ENCODE measurements around the gene PRDM5.
"Not testable (repeated sequence)": the region's sequence is repeated elsewhere in the genome, so short reads cannot be mapped to it uniquely, and the experiment has no call there.

PRDM5 gene

DNA sequence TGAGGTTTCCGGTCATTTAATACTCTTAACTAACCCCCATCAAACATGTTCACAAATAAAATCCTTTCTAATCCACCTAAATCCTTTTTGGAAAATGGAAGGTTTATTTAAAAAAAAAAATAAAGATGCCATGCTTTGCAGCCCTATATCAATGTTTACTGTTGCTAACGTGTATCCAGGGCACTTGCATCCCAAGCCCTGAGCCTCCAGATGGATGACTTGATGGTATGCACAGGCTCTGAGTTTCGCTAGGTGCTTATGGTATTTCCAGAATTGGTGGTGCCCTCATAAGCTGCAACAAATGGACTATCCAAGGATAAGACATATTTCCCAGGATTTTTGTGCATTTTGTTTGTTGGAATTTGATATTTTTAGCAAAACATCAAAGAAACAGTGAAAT is 257.7 kb downstream of the PRDM5 start:
- no peak for DNase-seq (ENCODE audit: low read depth in 2 of 2, low spot score in 1 of 2)

DNA sequence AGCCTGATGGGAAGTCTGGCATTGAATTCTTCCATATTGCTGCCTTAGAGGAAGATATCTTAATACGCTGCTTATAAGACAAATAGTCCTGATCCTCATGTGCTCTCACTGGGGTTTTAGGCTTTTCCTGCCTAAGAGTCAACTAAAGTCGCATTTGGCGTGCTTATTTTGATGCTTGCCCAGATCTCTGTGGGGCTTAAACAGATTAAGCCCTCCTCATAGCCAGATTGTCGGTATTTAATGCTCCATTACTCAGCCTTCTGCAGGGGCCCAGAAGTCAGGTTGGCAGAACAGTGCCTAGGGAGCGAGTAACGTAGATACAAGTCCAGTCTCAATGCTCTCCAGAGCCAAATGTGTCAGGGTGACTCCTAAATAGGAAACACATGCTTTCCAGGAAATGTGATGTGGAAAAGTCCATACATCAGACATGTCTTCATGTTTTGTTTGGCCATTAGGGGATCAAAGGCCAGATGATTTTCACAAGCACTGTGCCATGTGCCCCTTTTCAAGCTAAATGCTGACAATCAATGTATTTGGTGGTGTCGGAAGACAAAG is 262.8 kb downstream of the PRDM5 start:
- DNase-seq (ENCODE audit: low read depth in 2 of 2, low spot score in 1 of 2) = no peak

DNA sequence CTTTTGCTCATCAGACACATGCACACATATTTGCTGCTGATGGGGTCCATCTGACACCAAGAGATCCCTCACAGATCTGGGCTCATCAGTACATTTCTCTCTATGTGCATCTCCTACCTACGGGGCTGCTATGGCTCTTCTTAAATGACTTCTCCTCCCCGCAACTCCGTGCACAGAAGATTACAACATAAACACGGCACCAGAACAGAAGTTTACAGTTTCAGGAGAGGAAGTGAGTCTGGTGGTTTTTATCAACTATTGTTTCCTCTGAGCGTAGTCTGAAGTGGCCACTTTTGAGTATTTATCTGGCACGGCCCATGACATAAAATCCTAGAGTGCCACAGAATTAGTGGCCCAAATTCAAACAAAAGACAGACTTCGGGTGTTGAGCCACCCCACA is 263.8 kb downstream of the PRDM5 start:
- DNase-seq (ENCODE audit: low read depth in 2 of 2, low spot score in 1 of 2) = no peak

DNA sequence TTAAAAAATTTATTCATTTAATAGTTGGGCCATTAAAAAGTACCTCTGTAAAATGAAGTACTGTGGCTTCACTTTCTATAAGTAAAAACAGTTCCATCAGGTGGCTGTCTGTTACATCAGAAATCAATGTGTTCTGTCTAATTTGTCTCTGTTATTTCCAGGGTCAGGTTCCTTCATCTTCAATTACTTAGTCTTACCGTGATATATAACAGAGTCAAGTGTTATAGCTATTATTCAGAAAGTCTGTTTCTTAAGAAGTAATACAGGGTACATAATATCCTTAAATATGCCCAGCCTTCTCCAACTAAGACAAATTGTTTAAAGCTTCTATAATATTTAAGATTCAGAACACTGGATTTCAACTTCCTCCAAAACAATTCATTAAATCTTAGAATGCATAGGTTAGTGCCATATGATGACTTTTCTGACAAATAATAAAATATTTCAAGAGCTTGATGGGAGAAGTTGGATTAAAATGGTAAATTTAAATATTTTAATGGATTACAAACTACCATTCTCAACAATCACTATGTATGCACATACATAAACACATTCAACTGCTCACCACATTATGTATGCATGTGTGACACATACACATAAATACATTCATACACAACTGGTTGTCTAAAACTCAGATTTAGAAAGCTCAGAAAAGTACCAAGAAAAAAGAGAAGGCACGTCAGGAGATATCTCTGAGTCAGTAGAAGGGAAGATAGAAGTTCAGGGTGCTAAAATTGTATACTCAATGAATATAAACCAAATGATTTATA is 268.5 kb downstream of the PRDM5 start:
- no peak for DNase-seq (ENCODE audit: low read depth in 2 of 2, low spot score in 1 of 2)

DNA sequence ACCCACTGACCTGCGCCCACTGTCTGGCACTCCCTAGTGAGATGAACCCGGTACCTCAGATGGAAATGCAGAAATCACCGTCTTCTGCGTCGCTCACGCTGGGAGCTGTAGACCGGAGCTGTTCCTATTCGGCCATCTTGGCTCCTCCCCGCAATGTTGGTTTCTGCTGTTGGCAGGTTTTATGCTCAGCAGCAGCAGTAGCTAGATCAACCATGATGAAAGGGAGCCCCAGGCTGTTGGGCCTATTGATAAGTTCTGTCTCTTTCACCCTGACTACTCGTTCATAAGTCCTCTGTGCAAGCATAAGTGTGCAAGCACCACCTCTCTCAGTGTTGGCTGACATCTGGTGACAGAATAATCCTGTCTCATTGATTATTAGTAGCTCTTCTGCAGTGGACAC is 274.2 kb downstream of the PRDM5 start:
- not testable (repeated sequence) for DNase-seq (ENCODE audit: low read depth in 2 of 2, low spot score in 1 of 2)

Data from stimulated activated CD8-positive, alpha-beta memory T cell treated with anti-CD3 and anti-CD28 coated beads, Interleukin-4, amount 100 ng/mL, for 1 hour (primary cell).